Mesothelial cell of epicardium (in vitro differentiated cells): Measurements from ENCODE around the gene RPP40. TPM values are rescaled to one million over a fixed set of nuclear protein-coding genes. Genes with fewer than 3 reads are reported as not detected.

Source experiments
- DNase-seq, 2 experiments: peaks; one replicate each; pipeline ENCODE4 v3.0.0; 2021; ENCODE audit warnings: low spot score in 2 of 2; ENCODE audit not compliant: unreplicated experiment in 2 of 2
- H3K27ac Mint-ChIP-seq: 2 replicates; pipeline ENCODE4 v1.8.0; 2021; ENCODE audit warnings: mixed read lengths
- H3K27me3 Mint-ChIP-seq: 2 replicates; pipeline ENCODE4 v1.8.0; 2021; ENCODE audit warnings: low read depth, mixed read lengths
- H3K36me3 Mint-ChIP-seq: 2 replicates; pipeline ENCODE4 v1.8.0; 2021; ENCODE audit warnings: mixed read lengths
- H3K4me1 Mint-ChIP-seq: 2 replicates; pipeline ENCODE4 v1.8.0; 2021; ENCODE audit warnings: mixed read lengths
- H3K4me3 Mint-ChIP-seq: 2 replicates; pipeline ENCODE4 v1.8.0; 2021; ENCODE audit warnings: mild to moderate bottlenecking, moderate library complexity, mixed read lengths
- H3K9me3 Mint-ChIP-seq: 2 replicates; pipeline ENCODE4 v1.8.0; 2021; ENCODE audit warnings: mixed read lengths
- CTCF ChIP-seq: fragments of 200-600 bp; sonication (generic); IDR thresholded peaks from one replicate; pipeline ENCODE4 v1.5.0; 2021; ENCODE audit warnings: antibody characterized with exemption; ENCODE audit not compliant: unreplicated experiment
- total RNA-seq: library from RNA; stranded (reverse); gene quantifications from 3 replicates; pipeline ENCODE4 v1.2.1, GENCODE V29; 2021

Gene RPP40
- total RNA-seq, 1 donor from 2014 or later: 6.8 TPM

GRCh38 chr6:5028921-5029320 lies 25.1 kb upstream of the RPP40 start:
- H3K4me3 Mint-ChIP-seq: no peak overlapping the region
- peaks cover 37% of the 10 kb centered on the region for H3K4me1 Mint-ChIP-seq
- DNase-seq: no peak
- no peaks in the 10 kb centered on the region for H3K27me3 Mint-ChIP-seq
- H3K27ac Mint-ChIP-seq: no peak overlapping the region
- TF ChIP-seq CTCF: no peak
- H3K9me3 Mint-ChIP-seq: no peaks in the 10 kb centered on the region
- H3K36me3 Mint-ChIP-seq: no peaks in the 10 kb centered on the region

GRCh38 chr6:5028301-5028700 lies 24.5 kb upstream of the RPP40 start:
- no peak overlapping the region for H3K4me3 Mint-ChIP-seq
- no peaks in the 10 kb centered on the region for H3K27me3 Mint-ChIP-seq
- H3K27ac Mint-ChIP-seq: no peak overlapping the region
- no peak for TF ChIP-seq CTCF
- no peak for DNase-seq
- H3K36me3 Mint-ChIP-seq: no peaks in the 10 kb centered on the region
- peaks cover 31% of the 10 kb centered on the region for H3K4me1 Mint-ChIP-seq
- no peaks in the 10 kb centered on the region for H3K9me3 Mint-ChIP-seq

- no peaks in the 10 kb centered on the region for H3K27me3 Mint-ChIP-seq
- TF ChIP-seq CTCF: no peak
- H3K36me3 Mint-ChIP-seq: no peaks in the 10 kb centered on the region
- peak overlapping the region; percentile 94 for H3K27ac Mint-ChIP-seq
- peaks cover 21% of the 10 kb centered on the region for H3K4me1 Mint-ChIP-seq
- DNase-seq: peak in 1 of 2 experiments; percentile 50
- peak overlapping the region; percentile 86 for H3K4me3 Mint-ChIP-seq
- no peaks in the 10 kb centered on the region for H3K9me3 Mint-ChIP-seq
Measured at GRCh38 chr6:5025911-5026819, 22.3 kb upstream of the RPP40 start.

- Mint-ChIP-seq H3K4me3 (no peak overlapping the region), H3K9me3 (peaks cover 4% of the 10 kb centered on the region), H3K27me3 (no peaks in the 10 kb centered on the region), H3K27ac (no peak overlapping the region), H3K4me1 (peaks cover 15% of the 10 kb centered on the region), H3K36me3 (peaks cover 1% of the 10 kb centered on the region)
- TF ChIP-seq CTCF: no peak
- no peak for DNase-seq
Measured at GRCh38 chr6:5023923-5024322, 20.1 kb upstream of the RPP40 start.

GRCh38 chr6:5020142-5020541 lies 16.3 kb upstream of the RPP40 start:
- Mint-ChIP-seq H3K4me1 (peaks cover 2% of the 10 kb centered on the region), H3K9me3 (peaks cover 7% of the 10 kb centered on the region), H3K4me3 (no peak overlapping the region), H3K36me3 (peaks cover 1% of the 10 kb centered on the region), H3K27me3 (no peaks in the 10 kb centered on the region), H3K27ac (no peak overlapping the region)
- TF ChIP-seq CTCF: no peak
- DNase-seq: no peak
